Uterus (tissue), 2 donors: ENCODE results near the gene TXLNA.

Experiments
- POLR2A ChIP-seq, 2 donors: fragments of 450-650 bp; IDR thresholded peaks; one replicate each; pipeline ENCODE4 v1.6.1; 2016; ENCODE audit warnings: antibody characterized with exemption in 2 of 2, mild to moderate bottlenecking in 1 of 2, moderate library complexity in 1 of 2
- TF ChIP-seq, protein P1 (sequence below), 4 experiments: fragments of 200-600 bp in 2 of 4; fragments of 450-650 bp in 2 of 4; sonication (generic) in 2 of 4; IDR thresholded peaks; one replicate each; pipeline ENCODE4 v1.5.1; 2016 to 2019; ENCODE audit warnings: antibody characterized with exemption in 4 of 4, mild to moderate bottlenecking in 2 of 4, moderate library complexity in 1 of 4

DNA sequence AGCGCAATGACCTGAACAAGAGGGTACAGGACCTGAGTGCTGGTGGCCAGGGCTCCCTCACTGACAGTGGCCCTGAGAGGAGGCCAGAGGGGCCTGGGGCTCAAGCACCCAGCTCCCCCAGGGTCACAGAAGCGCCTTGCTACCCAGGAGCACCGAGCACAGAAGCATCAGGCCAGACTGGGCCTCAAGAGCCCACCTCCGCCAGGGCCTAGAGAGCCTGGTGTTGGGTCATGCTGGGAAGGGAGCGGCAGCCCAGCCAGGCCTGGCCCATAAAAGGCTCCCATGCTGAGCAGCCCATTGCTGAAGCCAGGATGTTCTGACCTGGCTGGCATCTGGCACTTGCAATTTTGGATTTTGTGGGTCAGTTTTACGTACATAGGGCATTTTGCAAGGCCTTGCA is 15.5 kb downstream of the TXLNA start:
- no peak for TF ChIP-seq POLR2A (IDR thresholded peaks at IDR 0.05)
- TF ChIP-seq, protein P1, sequence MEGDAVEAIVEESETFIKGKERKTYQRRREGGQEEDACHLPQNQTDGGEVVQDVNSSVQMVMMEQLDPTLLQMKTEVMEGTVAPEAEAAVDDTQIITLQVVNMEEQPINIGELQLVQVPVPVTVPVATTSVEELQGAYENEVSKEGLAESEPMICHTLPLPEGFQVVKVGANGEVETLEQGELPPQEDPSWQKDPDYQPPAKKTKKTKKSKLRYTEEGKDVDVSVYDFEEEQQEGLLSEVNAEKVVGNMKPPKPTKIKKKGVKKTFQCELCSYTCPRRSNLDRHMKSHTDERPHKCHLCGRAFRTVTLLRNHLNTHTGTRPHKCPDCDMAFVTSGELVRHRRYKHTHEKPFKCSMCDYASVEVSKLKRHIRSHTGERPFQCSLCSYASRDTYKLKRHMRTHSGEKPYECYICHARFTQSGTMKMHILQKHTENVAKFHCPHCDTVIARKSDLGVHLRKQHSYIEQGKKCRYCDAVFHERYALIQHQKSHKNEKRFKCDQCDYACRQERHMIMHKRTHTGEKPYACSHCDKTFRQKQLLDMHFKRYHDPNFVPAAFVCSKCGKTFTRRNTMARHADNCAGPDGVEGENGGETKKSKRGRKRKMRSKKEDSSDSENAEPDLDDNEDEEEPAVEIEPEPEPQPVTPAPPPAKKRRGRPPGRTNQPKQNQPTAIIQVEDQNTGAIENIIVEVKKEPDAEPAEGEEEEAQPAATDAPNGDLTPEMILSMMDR (IDR thresholded peaks at IDR 0.05): no peak
